Fibroblast of skin of abdomen (primary cell): ENCODE results near the gene ZNF75A.

ENCODE experiments used
- DNase-seq: peaks from one replicate; pipeline ENCODE4 v3.0.0-alpha.2; 2013

Gene ZNF75A

DNA sequence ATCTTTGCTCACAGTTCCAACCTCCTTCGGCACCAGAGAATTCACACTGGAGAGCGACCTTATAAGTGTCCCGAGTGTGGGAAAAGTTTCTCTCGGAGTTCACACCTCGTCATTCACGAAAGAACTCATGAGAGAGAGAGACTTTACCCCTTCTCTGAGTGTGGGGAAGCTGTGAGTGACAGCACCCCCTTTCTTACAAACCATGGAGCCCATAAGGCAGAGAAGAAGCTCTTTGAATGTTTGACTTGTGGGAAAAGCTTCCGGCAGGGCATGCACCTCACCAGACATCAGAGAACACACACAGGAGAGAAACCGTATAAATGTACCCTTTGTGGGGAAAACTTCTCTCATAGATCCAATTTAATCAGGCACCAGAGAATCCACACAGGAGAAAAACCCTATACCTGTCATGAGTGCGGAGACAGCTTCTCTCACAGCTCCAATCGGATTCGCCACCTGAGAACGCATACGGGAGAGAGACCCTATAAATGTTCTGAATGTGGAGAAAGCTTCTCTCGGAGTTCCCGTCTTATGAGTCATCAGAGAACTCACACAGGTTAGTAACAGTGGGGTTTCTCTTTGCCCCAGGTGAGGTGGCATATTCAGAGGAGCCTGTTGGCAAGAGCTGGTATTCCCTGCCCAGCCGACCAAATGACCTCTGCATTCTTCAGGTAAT, 15.2 kb upstream of the ZNF75A start:
- no peak for DNase-seq

DNA sequence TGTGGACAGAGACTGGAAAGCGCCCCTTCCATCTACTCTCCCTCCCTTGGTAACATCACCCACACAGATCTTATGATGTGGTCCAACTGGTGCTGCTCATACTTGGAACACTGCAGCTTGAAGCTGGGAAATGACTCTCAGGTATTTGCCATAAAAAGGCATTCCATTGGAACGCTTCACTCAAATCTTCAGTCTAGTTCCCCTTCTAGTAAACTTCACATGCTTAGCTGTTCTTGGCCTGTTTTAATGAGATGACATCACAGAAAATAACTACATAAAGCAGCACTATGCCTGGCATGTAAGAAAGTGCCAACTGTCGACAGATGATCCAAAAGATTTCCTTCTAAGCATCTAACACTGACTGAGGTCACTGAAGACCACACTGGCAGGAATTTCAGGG, 12.7 kb upstream of the ZNF75A start:
- no peak for DNase-seq

DNA sequence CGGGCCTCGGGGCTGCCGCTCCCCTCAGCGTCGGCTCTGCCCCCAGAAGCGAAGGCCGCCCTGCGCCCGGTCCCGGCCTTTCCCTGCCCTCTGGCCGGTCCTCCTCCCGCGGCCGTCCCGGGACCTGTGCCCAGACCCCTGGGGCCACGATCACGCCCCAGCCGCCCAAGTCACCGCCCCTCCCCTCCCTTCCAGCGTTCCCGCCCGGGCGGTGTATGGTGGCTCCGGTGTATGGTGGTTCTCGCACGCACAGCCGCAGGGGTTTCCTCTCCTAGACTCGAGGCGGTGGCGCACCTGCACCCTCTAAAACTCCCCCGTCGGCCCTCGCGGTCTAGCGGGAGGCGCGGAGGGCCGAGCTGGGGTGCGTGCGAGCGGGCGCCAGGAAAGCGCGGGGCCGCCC, 10.1 kb upstream of the ZNF75A start:
- no peak for DNase-seq

DNA sequence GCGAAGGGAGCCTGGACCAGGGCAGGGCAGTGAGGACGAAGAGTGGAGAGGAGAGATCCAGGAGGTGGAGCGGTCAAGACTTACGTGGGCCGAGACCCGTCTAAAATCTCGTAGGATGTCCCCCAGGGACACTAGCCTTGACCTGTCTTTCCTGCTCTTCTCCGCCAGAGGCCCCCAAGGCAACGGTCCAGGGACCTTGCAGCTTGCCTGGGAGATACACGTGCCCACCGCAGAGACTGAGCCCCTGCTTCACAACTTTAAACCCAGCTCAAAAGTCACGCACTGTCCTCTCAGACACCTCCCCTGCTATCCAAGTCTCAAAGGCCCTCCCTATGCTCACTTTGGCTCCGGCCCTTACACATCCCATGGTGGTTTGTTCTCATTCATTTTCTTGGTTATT, 9.5 kb upstream of the ZNF75A start:
- DNase-seq: no peak

DNA sequence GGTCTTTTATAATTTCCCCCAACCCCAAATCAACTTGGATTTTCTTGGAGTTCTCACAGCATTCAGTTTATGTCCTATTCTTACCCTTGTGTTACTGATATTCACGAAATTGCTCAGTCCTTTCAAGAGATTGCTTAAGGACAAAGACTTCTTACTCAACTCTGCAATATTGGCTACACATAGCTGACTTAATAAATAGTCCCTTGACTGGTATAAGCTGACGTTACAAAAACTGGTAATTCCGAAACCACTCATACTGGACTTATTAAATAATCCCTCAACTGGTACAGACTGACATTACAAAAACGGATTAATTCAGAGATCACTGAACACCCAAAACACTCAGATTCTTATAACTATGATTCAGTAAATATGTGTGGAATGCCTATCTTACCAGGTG, 927 bp upstream of the ZNF75A start:
- no peak for DNase-seq

DNA sequence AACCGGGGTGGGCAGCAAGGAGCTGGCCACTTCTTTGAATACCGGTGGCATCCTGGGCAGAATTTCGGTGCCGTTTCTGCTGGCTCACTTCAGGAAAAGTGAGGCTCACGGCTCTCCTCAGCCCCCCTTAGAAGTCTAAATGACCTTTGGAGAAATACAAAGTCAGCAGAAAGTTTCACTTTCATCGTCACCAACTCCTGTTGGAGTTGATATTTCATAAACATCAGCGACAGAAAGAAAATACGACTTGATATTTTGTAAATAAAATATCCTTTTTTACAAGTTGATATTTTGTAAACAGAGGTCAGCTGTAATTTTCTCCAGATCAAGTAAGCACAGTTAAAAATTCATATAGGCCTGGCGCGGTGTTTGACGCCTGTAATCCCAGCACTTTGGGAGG, 781 bp downstream of the ZNF75A start:
- DNase-seq: no peak

DNA sequence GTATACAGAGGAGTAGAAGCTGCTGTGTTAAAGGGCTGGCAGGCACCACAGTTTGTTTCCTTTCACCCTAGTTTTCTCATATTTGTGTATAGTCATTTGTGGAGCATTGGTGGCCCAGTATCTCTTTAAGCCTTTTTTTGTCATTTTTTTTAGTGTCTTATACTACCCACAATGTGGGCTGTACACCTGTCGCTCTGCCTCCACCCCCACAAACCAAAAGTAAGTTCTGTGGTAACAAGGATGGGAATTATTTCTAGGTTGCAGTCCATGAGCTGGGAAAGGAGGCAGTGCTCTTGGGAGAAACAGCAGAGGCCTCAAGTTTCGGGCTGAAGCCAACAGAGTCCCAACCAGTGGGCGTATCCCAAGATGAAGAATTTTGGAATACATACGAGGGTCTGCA, 6.2 kb downstream of the ZNF75A start:
- DNase-seq: no peak

DNA sequence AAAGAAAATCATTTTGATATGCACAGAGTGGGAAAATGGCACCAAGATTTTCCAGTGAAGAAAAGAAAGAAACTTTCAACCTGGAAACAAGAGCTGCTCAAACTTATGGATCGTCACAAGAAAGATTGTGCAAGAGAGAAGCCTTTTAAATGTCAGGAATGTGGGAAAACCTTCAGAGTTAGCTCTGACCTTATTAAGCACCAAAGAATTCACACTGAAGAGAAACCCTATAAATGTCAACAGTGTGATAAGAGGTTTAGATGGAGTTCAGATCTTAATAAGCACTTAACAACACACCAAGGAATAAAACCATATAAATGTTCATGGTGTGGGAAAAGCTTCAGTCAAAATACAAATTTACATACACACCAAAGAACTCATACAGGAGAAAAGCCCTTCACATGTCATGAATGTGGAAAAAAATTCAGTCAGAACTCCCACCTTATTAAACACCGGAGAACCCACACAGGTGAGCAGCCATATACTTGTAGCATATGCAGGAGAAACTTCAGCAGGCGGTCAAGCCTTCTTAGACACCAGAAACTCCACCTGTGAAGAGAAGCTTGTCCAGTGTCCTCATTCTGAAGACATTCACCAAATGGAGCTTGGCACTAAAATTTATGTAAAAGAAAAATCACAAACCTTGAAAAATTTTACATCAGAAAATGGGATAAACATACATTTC, 12.2 kb downstream of the ZNF75A start:
- DNase-seq: no peak

DNA sequence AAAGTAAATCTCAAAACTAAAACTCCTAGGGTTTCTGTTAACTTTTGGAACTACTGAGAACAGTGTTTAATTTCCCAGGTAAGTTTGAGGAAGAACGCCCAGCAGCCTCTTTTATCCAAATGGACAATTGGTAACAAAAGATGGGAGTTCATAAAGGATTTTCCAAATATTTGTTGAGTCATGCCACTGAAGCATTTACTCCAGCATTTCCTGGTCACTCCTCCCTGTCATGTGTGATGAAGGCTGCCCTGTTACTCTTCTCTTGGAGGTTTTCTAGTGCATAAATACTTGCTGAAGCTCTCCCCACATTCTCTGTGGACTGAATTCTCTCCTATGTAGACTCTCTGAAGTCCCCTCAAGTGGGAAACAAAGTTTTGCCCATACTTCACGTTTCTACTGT, 16.5 kb downstream of the ZNF75A start:
- DNase-seq: no peak

DNA sequence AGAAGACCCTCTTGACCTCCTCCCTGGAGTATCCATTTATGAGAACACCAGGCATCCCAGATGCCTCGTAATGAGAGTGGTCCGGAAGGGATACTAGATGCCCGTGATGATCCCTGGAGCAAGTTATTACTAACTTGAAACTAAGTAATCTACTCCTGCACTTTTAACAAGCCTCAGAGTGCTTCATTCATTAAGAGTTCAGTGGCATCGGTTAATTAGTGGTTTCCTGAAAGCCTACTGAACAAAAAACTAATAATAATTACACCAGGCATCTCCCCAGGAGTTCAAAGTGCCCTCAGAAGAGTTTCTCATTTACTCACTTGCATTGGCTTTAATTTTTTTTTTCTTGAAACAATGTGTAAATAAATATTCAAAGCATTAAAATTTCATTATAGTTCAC, 22.2 kb downstream of the ZNF75A start:
- no peak for DNase-seq

DNA sequence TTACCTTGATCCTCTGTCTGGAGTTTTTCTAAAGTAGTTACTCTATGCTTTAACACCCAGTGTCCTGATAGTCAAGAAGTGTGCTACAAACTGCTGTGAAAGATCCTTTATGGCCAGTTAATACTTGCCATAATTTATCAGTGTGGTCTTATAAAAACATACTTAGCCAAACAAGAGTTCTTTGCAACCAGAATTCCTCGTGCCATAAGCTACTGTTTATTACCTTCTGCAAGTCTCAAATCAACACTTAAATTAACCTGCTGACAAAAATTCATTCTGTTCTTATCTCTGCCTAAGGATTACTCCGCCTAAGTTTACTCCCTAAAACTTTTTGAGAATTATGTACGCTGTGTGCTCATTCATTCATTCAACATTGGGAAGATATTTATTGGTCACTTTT, 22.8 kb downstream of the ZNF75A start:
- DNase-seq: no peak

DNA sequence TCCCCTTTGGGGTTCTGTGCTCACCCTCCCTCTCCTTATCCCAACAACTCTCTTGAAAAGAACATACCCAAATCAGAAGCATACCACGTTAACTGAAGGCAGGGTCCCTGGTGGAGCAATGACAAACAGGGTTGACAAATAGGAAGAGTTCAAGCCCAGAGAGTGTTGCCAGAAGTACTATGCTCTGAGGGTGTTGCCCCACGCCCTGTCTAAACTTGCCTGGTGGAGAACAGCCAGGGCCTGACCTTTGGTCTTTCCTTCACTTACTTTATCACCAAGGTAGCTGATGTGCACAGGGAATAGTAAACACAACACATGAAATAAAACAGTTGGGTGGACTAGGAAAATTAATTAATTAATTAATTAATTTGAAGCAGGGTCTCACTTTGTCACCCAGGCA, 23.3 kb downstream of the ZNF75A start:
- DNase-seq: no peak

DNA sequence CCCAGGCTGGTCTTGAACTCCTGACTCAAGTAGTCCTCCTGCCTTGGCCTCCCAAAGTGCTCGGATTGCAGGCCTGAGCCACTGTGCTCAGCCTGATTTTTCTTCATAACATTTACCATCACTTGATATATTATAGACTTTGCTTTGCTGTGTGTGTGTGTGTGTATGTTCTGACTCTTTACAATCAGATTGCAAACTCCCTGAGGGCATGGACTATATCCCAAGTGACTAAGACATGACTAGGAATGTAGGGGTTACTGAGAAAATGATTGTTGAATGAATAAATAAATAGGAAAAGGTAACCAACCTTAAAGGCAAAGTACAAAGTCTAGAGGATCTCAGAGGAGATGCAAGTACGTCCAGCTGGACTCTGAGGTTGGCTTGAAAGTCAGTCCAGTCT, 40.7 kb downstream of the ZNF75A start:
- DNase-seq: no peak

DNA sequence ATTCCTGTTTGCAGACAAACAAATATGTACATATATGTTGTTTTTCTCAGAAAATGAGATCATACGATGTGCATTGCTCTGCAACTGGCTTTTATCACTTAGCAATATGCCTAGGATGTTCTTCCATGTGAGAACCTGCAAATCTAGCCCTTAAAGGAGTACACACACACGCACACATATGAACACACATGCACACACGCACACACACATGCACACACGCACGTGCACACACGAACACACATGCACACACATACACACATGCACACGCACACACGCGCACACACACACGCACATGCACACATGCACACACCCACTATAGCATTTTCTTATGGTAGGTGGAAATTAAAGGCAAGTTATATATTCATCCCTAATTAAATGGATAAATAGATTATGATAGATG, 42.3 kb downstream of the ZNF75A start:
- no peak for DNase-seq

DNA sequence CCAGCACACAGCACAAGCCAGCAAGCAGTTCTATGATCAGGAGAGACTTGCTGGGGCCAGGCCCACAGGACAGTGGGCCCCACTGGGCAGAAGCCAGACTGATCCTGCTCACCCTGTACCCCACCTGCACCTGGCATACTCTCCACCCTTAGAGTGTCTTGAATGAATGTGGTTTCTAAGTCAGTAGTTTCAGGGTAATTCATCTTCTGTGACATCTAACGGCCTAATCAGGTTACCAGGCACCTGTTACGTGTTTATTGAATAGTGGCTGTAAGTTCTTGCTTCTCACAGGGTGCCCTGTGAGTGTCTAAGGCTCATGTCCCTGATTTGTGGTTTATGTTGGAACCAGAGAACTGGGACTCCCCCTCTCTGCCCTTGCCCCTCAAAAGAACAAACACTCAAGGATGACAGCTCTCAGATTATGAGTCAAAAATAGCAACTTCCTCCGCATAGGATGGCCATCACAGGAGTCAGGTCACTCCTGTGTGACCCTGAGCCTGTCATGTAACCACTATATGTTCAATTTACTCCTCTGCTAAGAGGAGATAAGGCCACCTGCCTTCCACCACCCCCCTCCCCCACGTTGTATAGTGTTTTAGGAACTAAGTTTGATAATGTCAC, 43.4 kb downstream of the ZNF75A start:
- no peak for DNase-seq

DNA sequence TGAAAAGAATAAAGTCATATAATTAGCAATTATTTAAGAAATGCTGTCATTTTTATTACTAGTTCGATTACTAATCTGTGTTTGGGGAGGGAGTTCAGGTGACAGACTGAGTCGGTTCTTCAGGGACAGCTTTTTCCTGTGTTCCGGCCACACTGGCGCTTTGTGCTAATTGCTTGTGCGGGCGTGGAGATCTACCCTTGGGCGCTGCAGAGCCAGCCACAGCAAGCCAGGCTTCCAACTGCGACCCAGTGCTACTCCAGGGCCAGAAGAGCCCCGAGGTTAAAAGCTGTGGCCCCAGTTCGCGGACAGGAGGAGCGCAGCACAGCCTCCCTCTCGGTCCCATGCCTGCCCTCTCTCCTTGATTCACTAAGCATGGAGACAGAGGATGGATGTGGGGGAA, 43.9 kb downstream of the ZNF75A start:
- DNase-seq: no peak

DNA sequence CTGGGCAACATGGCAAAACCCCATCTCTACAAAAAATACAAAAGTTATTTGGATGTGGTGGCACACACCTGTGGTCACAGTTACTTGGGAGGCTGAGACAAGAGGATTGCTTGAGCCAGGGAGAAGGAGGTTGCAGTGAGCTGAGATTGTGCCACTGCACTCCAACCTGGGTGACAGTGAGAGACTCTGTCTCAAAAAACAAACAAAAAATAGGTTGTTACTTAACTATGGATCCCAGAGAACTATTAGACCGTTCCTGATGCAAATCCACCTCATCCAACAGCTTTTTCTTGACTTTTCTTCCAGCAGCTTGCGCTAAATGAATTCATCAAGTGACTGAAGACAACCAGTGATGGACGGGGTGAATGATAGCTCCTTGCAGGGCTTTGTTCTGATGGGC, 50.3 kb downstream of the ZNF75A start, which contains the start of gene OR2C1:
Gene OR2C1, plus strand, starts transcription at position 301 of the 400 bp plus-strand sequence. Its CDS starts 52 bp downstream, at position 353.
- no peak for DNase-seq

DNA sequence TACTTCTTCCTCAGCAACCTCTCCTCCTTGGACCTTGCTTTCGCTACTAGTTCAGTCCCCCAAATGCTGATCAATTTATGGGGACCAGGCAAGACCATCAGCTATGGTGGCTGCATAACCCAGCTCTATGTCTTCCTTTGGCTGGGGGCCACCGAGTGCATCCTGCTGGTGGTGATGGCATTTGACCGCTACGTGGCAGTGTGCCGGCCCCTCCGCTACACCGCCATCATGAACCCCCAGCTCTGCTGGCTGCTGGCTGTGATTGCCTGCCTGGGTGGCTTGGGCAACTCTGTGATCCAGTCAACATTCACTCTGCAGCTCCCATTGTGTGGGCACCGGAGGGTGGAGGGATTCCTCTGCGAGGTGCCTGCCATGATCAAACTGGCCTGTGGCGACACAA, 50.8 kb downstream of the ZNF75A start:
- no peak for DNase-seq

DNA sequence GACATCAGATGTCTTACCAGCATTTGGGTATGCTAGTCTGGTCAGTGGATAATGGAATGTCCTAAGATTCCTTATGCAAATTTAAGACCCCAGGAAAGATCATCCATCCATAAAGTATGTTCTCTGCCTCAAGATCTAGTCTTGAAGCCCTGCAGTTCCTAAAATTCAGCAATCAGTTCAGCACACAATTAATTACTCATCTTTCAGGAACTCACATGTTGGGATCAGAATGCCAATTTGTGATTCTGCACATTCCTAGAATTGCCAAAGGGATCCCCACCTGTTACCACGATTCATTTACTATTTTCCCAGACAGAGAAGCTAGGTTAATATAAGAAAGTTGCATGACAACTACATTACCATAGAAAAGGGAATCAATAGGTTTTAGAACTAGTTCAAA, 53.6 kb downstream of the ZNF75A start:
- no peak for DNase-seq

DNA sequence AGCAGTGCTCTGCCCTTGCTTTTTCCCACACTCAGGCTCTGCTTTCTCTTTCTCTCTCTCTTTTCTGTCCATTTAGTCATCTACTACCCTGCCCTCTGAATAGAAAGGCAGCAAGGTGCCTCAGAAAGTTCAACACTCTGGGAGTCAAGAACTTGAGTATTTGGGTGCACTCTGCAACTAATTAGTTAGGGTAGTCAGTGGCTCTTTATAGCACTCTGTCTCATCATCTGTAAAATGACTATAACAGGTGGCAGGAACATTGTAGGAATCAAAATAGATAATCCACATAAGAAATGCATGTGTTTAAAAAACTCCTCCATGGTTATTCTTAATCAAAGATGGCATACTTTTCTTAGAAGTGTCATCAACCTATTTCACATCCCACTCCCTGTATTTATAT, 57.6 kb downstream of the ZNF75A start:
- DNase-seq: no peak

DNA sequence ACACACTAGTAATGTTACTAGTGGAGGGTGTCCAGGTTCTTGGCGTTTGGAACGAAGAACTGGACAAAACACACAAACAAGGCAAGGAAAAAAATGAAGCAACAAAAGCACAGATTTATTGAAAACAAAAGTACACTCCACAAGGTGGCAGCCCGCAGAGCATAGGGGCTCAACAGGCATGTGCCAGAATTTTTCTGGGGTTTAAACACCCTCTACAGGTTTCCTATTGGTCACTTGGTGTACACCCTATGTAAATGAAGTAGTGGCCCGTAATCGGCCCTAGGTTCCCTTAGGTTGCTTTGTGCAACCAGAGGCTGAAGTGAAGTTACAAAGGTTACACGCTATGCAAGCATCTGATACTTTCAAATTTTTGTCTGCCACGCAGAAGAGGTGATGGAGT, 58.5 kb downstream of the ZNF75A start:
- DNase-seq: no peak

DNA sequence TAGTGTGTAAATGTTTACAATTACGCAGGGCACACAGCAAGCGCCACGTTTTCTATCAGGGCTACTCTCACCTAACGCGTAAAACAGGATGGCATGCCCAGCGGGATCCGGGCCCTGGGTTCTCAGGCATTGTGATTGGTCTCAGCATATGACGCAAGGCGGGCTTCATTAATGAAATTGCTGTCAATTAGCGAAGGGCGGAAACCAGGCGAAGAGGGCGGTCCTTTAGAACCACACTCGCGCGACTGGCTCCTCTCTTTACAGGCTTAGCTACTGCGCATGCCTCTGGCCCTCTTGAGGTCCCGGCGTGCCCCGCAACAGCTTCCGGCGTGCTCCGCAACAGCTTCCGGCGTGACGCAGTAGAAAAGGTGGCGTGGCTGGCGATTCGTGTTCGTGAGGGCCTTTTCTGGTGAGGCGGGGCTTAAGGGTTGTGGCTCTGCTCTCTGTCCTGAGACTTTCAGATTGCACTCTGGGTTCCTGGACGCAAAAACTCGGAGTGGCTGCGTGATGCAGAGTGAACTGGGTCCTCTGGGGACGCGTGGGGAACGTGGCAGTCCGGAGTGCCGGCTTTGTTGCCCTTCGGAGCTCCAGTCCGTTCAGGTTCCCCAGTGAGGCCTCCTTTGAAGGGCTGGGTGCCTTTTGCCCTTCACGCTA, 59.6 kb downstream of the ZNF75A start:
- peak; percentile 94 for DNase-seq
